ENCODE results near the gene MINDY2.
A peak's percentile ranks its signal among the peaks of the same experiment; 100 is the strongest.

The MINDY2 gene, protein sequence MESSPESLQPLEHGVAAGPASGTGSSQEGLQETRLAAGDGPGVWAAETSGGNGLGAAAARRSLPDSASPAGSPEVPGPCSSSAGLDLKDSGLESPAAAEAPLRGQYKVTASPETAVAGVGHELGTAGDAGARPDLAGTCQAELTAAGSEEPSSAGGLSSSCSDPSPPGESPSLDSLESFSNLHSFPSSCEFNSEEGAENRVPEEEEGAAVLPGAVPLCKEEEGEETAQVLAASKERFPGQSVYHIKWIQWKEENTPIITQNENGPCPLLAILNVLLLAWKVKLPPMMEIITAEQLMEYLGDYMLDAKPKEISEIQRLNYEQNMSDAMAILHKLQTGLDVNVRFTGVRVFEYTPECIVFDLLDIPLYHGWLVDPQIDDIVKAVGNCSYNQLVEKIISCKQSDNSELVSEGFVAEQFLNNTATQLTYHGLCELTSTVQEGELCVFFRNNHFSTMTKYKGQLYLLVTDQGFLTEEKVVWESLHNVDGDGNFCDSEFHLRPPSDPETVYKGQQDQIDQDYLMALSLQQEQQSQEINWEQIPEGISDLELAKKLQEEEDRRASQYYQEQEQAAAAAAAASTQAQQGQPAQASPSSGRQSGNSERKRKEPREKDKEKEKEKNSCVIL

DNA sequence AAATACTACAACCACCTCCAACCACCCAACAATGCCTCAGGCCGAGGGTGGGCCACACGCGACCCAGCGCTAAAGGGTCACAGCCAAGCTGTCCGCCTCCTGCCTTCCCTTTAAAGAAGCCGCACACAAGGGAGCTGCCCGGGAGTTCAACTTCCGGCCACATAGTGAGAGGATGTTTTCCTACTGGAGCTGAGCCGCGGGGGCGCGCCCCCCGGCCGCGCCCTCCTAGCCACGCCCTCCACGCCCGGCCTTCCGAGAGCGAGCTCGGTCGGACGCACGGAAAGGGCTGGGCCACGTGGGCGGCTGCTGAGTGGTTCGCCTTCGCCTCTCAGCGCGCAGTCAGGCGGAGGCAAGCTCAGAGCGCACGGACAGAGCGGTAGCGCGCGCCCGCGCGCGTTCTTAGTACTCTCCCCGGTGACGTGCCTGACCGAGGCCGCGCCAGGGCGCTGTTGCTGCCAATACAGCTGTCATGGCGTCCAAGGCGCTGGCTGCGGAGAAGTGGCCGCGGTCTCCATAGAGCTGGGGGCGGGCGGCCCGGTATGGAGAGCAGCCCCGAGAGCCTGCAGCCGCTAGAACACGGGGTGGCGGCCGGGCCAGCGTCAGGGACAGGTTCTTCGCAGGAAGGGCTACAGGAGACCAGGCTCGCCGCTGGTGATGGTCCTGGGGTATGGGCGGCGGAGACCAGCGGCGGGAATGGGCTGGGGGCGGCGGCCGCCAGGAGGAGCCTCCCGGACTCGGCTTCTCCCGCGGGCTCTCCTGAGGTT lies at the start of gene MINDY2:
TSS of gene MINDY2 (plus strand) at position 446 of the 764 bp plus-strand sequence. CDS start at position 540, 94 bp downstream.
- Histone ChIP-seq H3K9me3 (no peaks in the 10 kb centered on the region), H3K4me1 (peaks cover 35% of the 10 kb centered on the region), H3K27ac (peak within 1 kb of the TSS; percentile 86), H3K4me3 (peak within 1 kb of the TSS; percentile 100), H3K9ac (peak within 1 kb of the TSS; percentile 93), H3K27me3 (no peaks in the 10 kb centered on the region), H3K36me3 (no peaks in the 10 kb centered on the region), H4K20me1 (no peaks in the 10 kb centered on the region), H3K4me2 (peak within 1 kb of the TSS; percentile 91)
- no peak for TF ChIP-seq Cebpa-rat (IDR thresholded peaks at IDR 0.05)

DNA sequence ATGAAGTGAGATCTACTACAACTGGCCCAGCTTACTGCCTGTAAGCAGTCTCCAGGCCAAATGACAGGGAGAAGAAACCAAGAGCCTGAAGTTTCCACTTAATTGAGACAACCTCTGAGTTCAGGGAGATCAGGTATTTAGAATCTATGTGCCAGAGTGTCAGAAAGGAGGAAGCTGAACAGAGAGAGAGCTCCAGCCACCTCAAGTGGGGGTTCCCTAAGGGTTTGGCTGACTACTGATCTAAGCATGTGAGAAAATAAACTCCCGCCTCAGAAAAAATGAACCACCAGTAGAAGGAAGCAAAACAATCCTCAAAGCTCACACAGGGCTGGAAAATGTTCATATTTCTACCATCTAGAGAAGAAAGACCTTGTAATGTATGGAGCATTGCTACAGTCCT lies 46.6 kb upstream of the MINDY2 start:
- 0 out of 2 replicates have a peak overlapping the region, but pooled peaks have one; percentile 17 for H3K9ac ChIP-seq
- peaks cover 46% of the 10 kb centered on the region for H3K4me1 ChIP-seq

GRCh38 chr15:58726867-58727266 lies 44.2 kb upstream of the MINDY2 start:
- Histone ChIP-seq H3K36me3 (peaks cover 47% of the 10 kb centered on the region), H3K4me1 (peaks cover 57% of the 10 kb centered on the region), H3K4me2 (peak overlapping the region; percentile 48), H3K27me3 (no peaks in the 10 kb centered on the region), H4K20me1 (peaks cover 100% of the 10 kb centered on the region), H3K27ac (no peak overlapping the region), H3K9ac (no peak overlapping the region), H3K4me3 (no peak overlapping the region), H3K9me3 (peaks cover 9% of the 10 kb centered on the region; the same call in 1 of the 2 replicates)
- TF ChIP-seq Cebpa-rat (IDR thresholded peaks at IDR 0.05), result no peak

More for the DNA sequence above, 46.6 kb upstream of the MINDY2 start:
- peaks cover 22% of the 10 kb centered on the region; the same call in 1 of the 2 replicates for H3K9me3 ChIP-seq
- peaks cover 41% of the 10 kb centered on the region for H3K36me3 ChIP-seq
- H3K4me2 ChIP-seq, result peak overlapping the region; percentile 78
- no peak overlapping the region for H3K4me3 ChIP-seq
- H3K27me3 ChIP-seq, result no peaks in the 10 kb centered on the region
- TF ChIP-seq Cebpa-rat (IDR thresholded peaks at IDR 0.05), result no peak
- peak overlapping the region; percentile 33; the same call in 1 of the 2 replicates for H3K27ac ChIP-seq
- H4K20me1 ChIP-seq, result peaks cover 100% of the 10 kb centered on the region

- Histone ChIP-seq H3K4me1 (peaks cover 63% of the 10 kb centered on the region), H3K36me3 (peaks cover 57% of the 10 kb centered on the region), H3K9me3 (peaks cover 15% of the 10 kb centered on the region; the same call in 1 of the 2 replicates), H4K20me1 (peaks cover 100% of the 10 kb centered on the region), H3K27ac (no peak overlapping the region), H3K4me2 (peak overlapping the region; percentile 27), H3K27me3 (no peaks in the 10 kb centered on the region), H3K4me3 (no peak overlapping the region), H3K9ac (no peak overlapping the region)
- TF ChIP-seq Cebpa-rat (IDR thresholded peaks at IDR 0.05), result no peak
Observed at GRCh38 chr15:58731756-58732535, 39.2 kb upstream of the MINDY2 start.

GRCh38 chr15:58732625-58733363 lies 38.3 kb upstream of the MINDY2 start:
- H3K36me3 ChIP-seq, result peaks cover 57% of the 10 kb centered on the region
- H3K4me2 ChIP-seq, result peak overlapping the region; percentile 27
- peaks cover 100% of the 10 kb centered on the region for H4K20me1 ChIP-seq
- H3K4me3 ChIP-seq, result no peak overlapping the region
- no peak overlapping the region for H3K9ac ChIP-seq
- H3K27me3 ChIP-seq, result no peaks in the 10 kb centered on the region
- no peak overlapping the region for H3K27ac ChIP-seq
- peaks cover 63% of the 10 kb centered on the region for H3K4me1 ChIP-seq
- peaks cover 15% of the 10 kb centered on the region; the same call in 1 of the 2 replicates for H3K9me3 ChIP-seq
- TF ChIP-seq Cebpa-rat (IDR thresholded peaks at IDR 0.05), result no peak

GRCh38 chr15:58734859-58735258 lies 36.2 kb upstream of the MINDY2 start:
- Histone ChIP-seq H3K9ac (no peak overlapping the region), H3K4me1 (peaks cover 84% of the 10 kb centered on the region), H3K4me3 (no peak overlapping the region), H3K4me2 (no peak overlapping the region), H3K36me3 (peaks cover 47% of the 10 kb centered on the region), H4K20me1 (peaks cover 100% of the 10 kb centered on the region), H3K9me3 (peaks cover 15% of the 10 kb centered on the region; the same call in 1 of the 2 replicates), H3K27ac (no peak overlapping the region), H3K27me3 (no peaks in the 10 kb centered on the region)
- no peak for TF ChIP-seq Cebpa-rat (IDR thresholded peaks at IDR 0.05)

DNA sequence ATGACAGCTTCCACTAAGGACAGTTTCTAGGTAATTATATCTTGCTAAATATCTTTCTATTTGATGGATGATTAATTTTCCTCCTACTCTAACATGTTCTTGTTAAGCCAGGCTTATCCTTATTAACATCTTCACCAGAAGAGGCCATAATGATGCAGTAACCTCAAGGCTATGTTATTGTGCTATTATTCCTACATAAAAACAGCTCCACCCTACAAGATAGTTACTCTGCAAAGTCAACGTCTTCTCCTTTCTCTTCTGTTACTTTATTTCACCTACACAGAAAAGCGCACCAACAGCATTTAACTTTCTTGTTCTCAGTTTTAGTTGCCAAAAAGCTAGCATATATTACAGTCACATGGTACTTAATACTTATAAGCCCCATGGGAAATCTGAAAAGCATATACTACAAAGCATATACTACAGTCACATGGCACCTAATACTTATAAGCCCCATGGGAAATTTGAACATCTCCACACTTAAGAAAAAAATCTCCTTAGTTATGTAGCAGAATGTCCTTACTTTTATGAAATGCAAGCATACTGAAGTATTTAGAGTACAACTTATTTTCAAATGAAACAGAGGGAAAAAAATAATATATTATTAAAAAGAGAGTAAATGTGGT lies 35.0 kb upstream of the MINDY2 start:
- Histone ChIP-seq H3K36me3 (peaks cover 34% of the 10 kb centered on the region), H4K20me1 (peaks cover 100% of the 10 kb centered on the region), H3K27me3 (no peaks in the 10 kb centered on the region), H3K4me3 (no peak overlapping the region), H3K9me3 (peaks cover 15% of the 10 kb centered on the region; the same call in 1 of the 2 replicates), H3K27ac (no peak overlapping the region), H3K4me2 (no peak overlapping the region), H3K9ac (no peak overlapping the region), H3K4me1 (peaks cover 87% of the 10 kb centered on the region)
- TF ChIP-seq Cebpa-rat (IDR thresholded peaks at IDR 0.05), result no peak

- Histone ChIP-seq H3K9me3 (peaks cover 11% of the 10 kb centered on the region; the same call in 1 of the 2 replicates), H3K27me3 (no peaks in the 10 kb centered on the region), H3K9ac (no peak overlapping the region), H3K36me3 (peaks cover 25% of the 10 kb centered on the region), H4K20me1 (peaks cover 100% of the 10 kb centered on the region), H3K27ac (no peak overlapping the region), H3K4me1 (peaks cover 87% of the 10 kb centered on the region), H3K4me2 (peak overlapping the region; percentile 71), H3K4me3 (no peak overlapping the region)
- no peak for TF ChIP-seq Cebpa-rat (IDR thresholded peaks at IDR 0.05)
Observed at GRCh38 chr15:58737298-58737697, 33.8 kb upstream of the MINDY2 start.

Measured in BLaER1 (cell line).